Measurements from ENCODE around the gene ISL2.

GRCh38 chr15:76344893-76345582, 8.5 kb downstream of the ISL2 start:
- TF ChIP-seq CTCF (IDR thresholded peaks at IDR 0.05) (no peak), ZFX (IDR thresholded peaks at IDR 0.05; ENCODE audit: borderline replicate concordance) (no peak)
